H9 (cell line): Measurements from ENCODE around the gene TSNAXIP1. TPM values are rescaled to one million over a fixed set of nuclear protein-coding genes. Genes with fewer than 3 reads are reported as not detected.

Experiments used
- DNase-seq: peaks from one replicate; pipeline ENCODE4 v3.0.0-alpha.2; 2017
- H2AFZ ChIP-seq: one replicate; pipeline ENCODE4 v1.6.1; 2013; ENCODE audit warnings: mild to moderate bottlenecking, low read length, control low read depth, moderate library complexity
- H2AK5ac ChIP-seq: 2 replicates; pipeline ENCODE4 v1.6.1; 2013; ENCODE audit warnings: low read length, control low read depth, mixed read lengths; ENCODE audit not compliant: insufficient read length
- H2BK120ac ChIP-seq: one replicate; pipeline ENCODE4 v1.6.1; 2013; ENCODE audit warnings: low read depth, mild to moderate bottlenecking, low read length, control low read depth, inconsistent platforms; ENCODE audit not compliant: poor library complexity, severe bottlenecking
- H2BK12ac ChIP-seq: 2 replicates; pipeline ENCODE4 v1.6.1; 2013; ENCODE audit warnings: low read length, control low read depth, mixed read lengths, low read depth; ENCODE audit not compliant: insufficient read length
- H2BK15ac ChIP-seq: 2 replicates; pipeline ENCODE4 v1.6.1; 2013; ENCODE audit warnings: low read depth, low read length, control low read depth
- H2BK20ac ChIP-seq: one replicate; pipeline ENCODE4 v1.6.1; 2013; ENCODE audit warnings: low read depth, mild to moderate bottlenecking, low read length, control low read depth, inconsistent platforms; ENCODE audit not compliant: poor library complexity, severe bottlenecking
- H2BK5ac ChIP-seq: 2 replicates; pipeline ENCODE4 v1.6.1; 2013; ENCODE audit warnings: low read length, control low read depth, mixed read lengths; ENCODE audit not compliant: insufficient read length
- H3K14ac ChIP-seq: 2 replicates; pipeline ENCODE4 v1.6.1; 2013; ENCODE audit warnings: low read length, control low read depth; ENCODE audit not compliant: insufficient read depth
- H3K18ac ChIP-seq: 2 replicates; pipeline ENCODE4 v1.6.1; 2013; ENCODE audit warnings: low read depth, mild to moderate bottlenecking, mixed read lengths, low read length, control low read depth; ENCODE audit not compliant: insufficient read length
- H3K23ac ChIP-seq: 2 replicates; pipeline ENCODE4 v1.6.1; 2013; ENCODE audit warnings: low read length, control low read depth, mixed read lengths, low read depth; ENCODE audit not compliant: insufficient read length
- H3K23me2 ChIP-seq: 2 replicates; pipeline ENCODE4 v1.6.1; 2013; ENCODE audit warnings: low read depth, mild to moderate bottlenecking, mixed read lengths, low read length, control low read depth; ENCODE audit not compliant: insufficient read length, poor library complexity, severe bottlenecking
- H3K27ac ChIP-seq: 2 replicates; pipeline ENCODE4 v1.5.1; 2013; ENCODE audit warnings: low read length, control low read depth, mixed read lengths, low read depth; ENCODE audit not compliant: insufficient read length
- H3K27me3 ChIP-seq: 2 replicates; pipeline ENCODE4 v1.6.1; 2013; ENCODE audit warnings: low read length, control low read depth, inconsistent platforms; ENCODE audit not compliant: insufficient read depth
- H3K4ac ChIP-seq: 2 replicates; pipeline ENCODE4 v1.6.1; 2013; ENCODE audit warnings: low read depth, mild to moderate bottlenecking, control low read depth, inconsistent platforms, low read length, moderate library complexity
- H3K4me1 ChIP-seq: 2 replicates; pipeline ENCODE4 v1.6.1; 2013; ENCODE audit warnings: low read length, control low read depth, inconsistent platforms; ENCODE audit not compliant: insufficient read depth
- H3K4me2 ChIP-seq: 2 replicates; pipeline ENCODE4 v1.6.1; 2013; ENCODE audit warnings: low read length, control low read depth, mixed read lengths; ENCODE audit not compliant: insufficient read length, insufficient read depth
- H3K56ac ChIP-seq: 2 replicates; pipeline ENCODE4 v1.6.1; 2013; ENCODE audit warnings: low read depth, mild to moderate bottlenecking, mixed read lengths, low read length, control low read depth; ENCODE audit not compliant: insufficient read length
- H3K79me1 ChIP-seq: 2 replicates; pipeline ENCODE4 v1.6.1; 2013; ENCODE audit warnings: low read depth, mild to moderate bottlenecking, moderate library complexity, low read length, control low read depth, inconsistent platforms; ENCODE audit not compliant: insufficient read depth, poor library complexity, severe bottlenecking
- H3K79me2 ChIP-seq: 2 replicates; pipeline ENCODE4 v1.6.1; 2013; ENCODE audit warnings: low read length, control low read depth, inconsistent platforms; ENCODE audit not compliant: insufficient read depth
- H3K9ac ChIP-seq: 2 replicates; pipeline ENCODE4 v1.6.1; 2013; ENCODE audit warnings: low read length, control low read depth, mixed read lengths; ENCODE audit not compliant: insufficient read length; ENCODE audit errors: extremely low read depth
- H3K9me3 ChIP-seq: one replicate; pipeline ENCODE4 v1.6.1; 2013; ENCODE audit warnings: low read depth, low read length, inconsistent platforms; ENCODE audit not compliant: control insufficient read depth
- H3T11ph ChIP-seq: one replicate; pipeline ENCODE4 v1.6.1; 2013; ENCODE audit warnings: mild to moderate bottlenecking, low read length, control low read depth, inconsistent platforms
- H4K20me1 ChIP-seq: one replicate; pipeline ENCODE4 v1.6.1; 2013; ENCODE audit not compliant: control insufficient read depth, insufficient read length, insufficient read depth
- H4K5ac ChIP-seq: 2 replicates; pipeline ENCODE4 v1.6.1; 2013; ENCODE audit warnings: low read depth, mild to moderate bottlenecking, mixed read lengths, low read length, control low read depth; ENCODE audit not compliant: insufficient read length
- H4K8ac ChIP-seq: replicated peaks from 2 replicates; pipeline ENCODE4 v1.6.1; 2013; ENCODE audit warnings: low read length, control low read depth, mixed read lengths, low read depth; ENCODE audit not compliant: insufficient read length
- H4K91ac ChIP-seq: 2 replicates; pipeline ENCODE4 v1.6.1; 2013; ENCODE audit warnings: low read depth, mild to moderate bottlenecking, moderate library complexity, mixed read lengths, low read length, control low read depth; ENCODE audit not compliant: insufficient read length
- H3K27ac Mint-ChIP-seq, 3 experiments: 2 replicates in 2 of 3; 3 replicates in 1 of 3; pipeline ENCODE4 v1.8.0; 2020 to 2021; ENCODE audit warnings: mixed read lengths in 3 of 3, mild to moderate bottlenecking in 1 of 3, moderate library complexity in 1 of 3
- H3K27me3 Mint-ChIP-seq: 2 replicates; pipeline ENCODE4 v1.8.0; 2021; ENCODE audit warnings: low read depth, mild to moderate bottlenecking, moderate library complexity, mixed read lengths
- H3K36me3 Mint-ChIP-seq, 3 experiments: 2 replicates in 2 of 3; 3 replicates in 1 of 3; pipeline ENCODE4 v1.8.0; 2020 to 2021; ENCODE audit warnings: low read depth in 3 of 3, mixed read lengths in 3 of 3; ENCODE audit not compliant: insufficient read depth in 1 of 3
- H3K4me1 Mint-ChIP-seq, 2 experiments: 2 replicates each; pipeline ENCODE4 v1.8.0; 2020; ENCODE audit warnings: mixed read lengths in 2 of 2
- H3K4me3 Mint-ChIP-seq, 2 experiments: 2 replicates in 1 of 2; 3 replicates in 1 of 2; pipeline ENCODE4 v1.8.0; 2020 to 2021; ENCODE audit warnings: mild to moderate bottlenecking in 2 of 2, mixed read lengths in 2 of 2, moderate library complexity in 1 of 2
- H3K9me3 Mint-ChIP-seq, 2 experiments: 2 replicates in 1 of 2; 3 replicates in 1 of 2; pipeline ENCODE4 v1.8.0; 2020; ENCODE audit warnings: mild to moderate bottlenecking in 2 of 2, mixed read lengths in 2 of 2, moderate library complexity in 1 of 2
- CTCF ChIP-seq: fragments of 200-600 bp; sonication (generic); conservative IDR thresholded peaks from 3 replicates; pipeline ENCODE4 v1.8.0; 2021; ENCODE audit warnings: antibody characterized with exemption, mild to moderate bottlenecking
- WGBS: extraction: QIAGEN DNeasy Blood & Tissue Kit; methylation state at CpG from one replicate; pipeline ENCODE4 v1.1.7; 2013; ENCODE audit warnings: missing lambda C conversion rate, low lambda C conversion rate, mixed read lengths; ENCODE audit not compliant: insufficient read length; ENCODE audit errors: extremely low coverage; 5-methylcytosine and 5-hydroxymethylcytosine counted together
- total RNA-seq: library from RNA; stranded (reverse); gene quantifications from 2 replicates; pipeline ENCODE4 v1.2.1, GENCODE V29; 2021

The TSNAXIP1 gene
- total RNA-seq, 1 experiment from 2014 or later, result 1.3 TPM

GRCh38 chr16:67825119-67825518 is 18.4 kb downstream of the TSNAXIP1 start:
- H3K14ac ChIP-seq, result no peak overlapping the region
- no peak overlapping the region for H2BK12ac ChIP-seq
- H4K91ac ChIP-seq, result no peak overlapping the region
- no peak overlapping the region for H3T11ph ChIP-seq
- no peak overlapping the region for H2BK20ac ChIP-seq
- H2BK5ac ChIP-seq, result no peak overlapping the region
- no peak overlapping the region for H2AK5ac ChIP-seq
- H3K27me3 Mint-ChIP-seq, result peaks cover 2% of the 10 kb centered on the region; the same call in 1 of the 2 replicates
- no peak overlapping the region for H3K4me2 ChIP-seq
- H2AFZ ChIP-seq, result no peak overlapping the region
- WGBS, result no CpG with 5 or more reads among the region's 8 CpGs
- H3K4me3 Mint-ChIP-seq, result no peak overlapping the region
- TF ChIP-seq CTCF, result no peak
- no peak overlapping the region for H3K56ac ChIP-seq
- no peak overlapping the region for H2BK15ac ChIP-seq
- H2BK120ac ChIP-seq, result no peak overlapping the region
- no peak for DNase-seq
- H3K27ac ChIP-seq, result no peak overlapping the region
- no peak overlapping the region for H4K8ac ChIP-seq
- H3K4me1 Mint-ChIP-seq, result peaks cover 12 to 15% of the 10 kb centered on the region in 2 experiments
- H3K9me3 ChIP-seq, result no peaks in the 10 kb centered on the region
- no peaks in the 10 kb centered on the region for H3K4me1 ChIP-seq
- H3K79me2 ChIP-seq, result no peaks in the 10 kb centered on the region
- H3K36me3 Mint-ChIP-seq, result peaks cover 14 to 43% (median 43%) of the 10 kb centered on the region in 3 experiments; a peak in 6 of 7 replicates
- peak overlapping the region in 1 of 3 experiments; percentile 29; a peak in 3 of 7 replicates for H3K27ac Mint-ChIP-seq
- H3K18ac ChIP-seq, result no peak overlapping the region
- H3K9me3 Mint-ChIP-seq, result no peaks in the 10 kb centered on the region
- H4K5ac ChIP-seq, result no peak overlapping the region
- no peaks in the 10 kb centered on the region for H3K27me3 ChIP-seq
- H4K20me1 ChIP-seq, result no peaks in the 10 kb centered on the region
- no peak overlapping the region for H3K9ac ChIP-seq
- no peak overlapping the region for H3K4ac ChIP-seq
- H3K79me1 ChIP-seq, result no peaks in the 10 kb centered on the region
- no peak overlapping the region for H3K23ac ChIP-seq
- H3K23me2 ChIP-seq, result no peaks in the 10 kb centered on the region
